ENCODE results near the gene ARMS2.

Gene ARMS2

GRCh38 chr10:122490786-122491680 lies 36.6 kb downstream of the ARMS2 start:
- TF ChIP-seq ZFX (IDR thresholded peaks at IDR 0.05), result no peak
- TF ChIP-seq, protein P1, sequence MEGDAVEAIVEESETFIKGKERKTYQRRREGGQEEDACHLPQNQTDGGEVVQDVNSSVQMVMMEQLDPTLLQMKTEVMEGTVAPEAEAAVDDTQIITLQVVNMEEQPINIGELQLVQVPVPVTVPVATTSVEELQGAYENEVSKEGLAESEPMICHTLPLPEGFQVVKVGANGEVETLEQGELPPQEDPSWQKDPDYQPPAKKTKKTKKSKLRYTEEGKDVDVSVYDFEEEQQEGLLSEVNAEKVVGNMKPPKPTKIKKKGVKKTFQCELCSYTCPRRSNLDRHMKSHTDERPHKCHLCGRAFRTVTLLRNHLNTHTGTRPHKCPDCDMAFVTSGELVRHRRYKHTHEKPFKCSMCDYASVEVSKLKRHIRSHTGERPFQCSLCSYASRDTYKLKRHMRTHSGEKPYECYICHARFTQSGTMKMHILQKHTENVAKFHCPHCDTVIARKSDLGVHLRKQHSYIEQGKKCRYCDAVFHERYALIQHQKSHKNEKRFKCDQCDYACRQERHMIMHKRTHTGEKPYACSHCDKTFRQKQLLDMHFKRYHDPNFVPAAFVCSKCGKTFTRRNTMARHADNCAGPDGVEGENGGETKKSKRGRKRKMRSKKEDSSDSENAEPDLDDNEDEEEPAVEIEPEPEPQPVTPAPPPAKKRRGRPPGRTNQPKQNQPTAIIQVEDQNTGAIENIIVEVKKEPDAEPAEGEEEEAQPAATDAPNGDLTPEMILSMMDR (conservative IDR thresholded peaks at IDR 0.05), result no peak
- H3K27ac ChIP-seq, result no peak overlapping the region

DNA sequence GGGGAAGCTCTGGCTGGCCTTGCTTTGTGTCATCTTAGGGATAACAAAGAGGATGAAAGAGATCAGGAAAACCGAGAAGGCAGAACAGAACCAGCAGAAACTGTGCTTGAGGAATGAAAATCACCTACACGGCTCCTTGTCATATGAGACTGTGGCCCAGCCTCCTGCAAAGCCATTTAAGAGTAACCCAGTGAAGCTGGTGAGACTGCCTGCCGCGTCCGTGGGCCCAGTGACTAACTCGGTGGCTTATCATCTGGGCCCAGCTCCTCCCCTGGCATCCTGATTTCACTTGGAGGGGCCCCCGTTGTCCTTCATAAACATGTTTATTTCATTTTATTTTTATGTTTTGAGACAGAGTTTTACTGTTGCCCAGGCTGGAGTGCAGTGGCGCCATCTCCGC lies 37.6 kb downstream of the ARMS2 start:
- TF ChIP-seq ZFX (IDR thresholded peaks at IDR 0.05), result no peak
- TF ChIP-seq, protein P1 (conservative IDR thresholded peaks at IDR 0.05), result no peak
- H3K27ac ChIP-seq, result no peak overlapping the region

DNA sequence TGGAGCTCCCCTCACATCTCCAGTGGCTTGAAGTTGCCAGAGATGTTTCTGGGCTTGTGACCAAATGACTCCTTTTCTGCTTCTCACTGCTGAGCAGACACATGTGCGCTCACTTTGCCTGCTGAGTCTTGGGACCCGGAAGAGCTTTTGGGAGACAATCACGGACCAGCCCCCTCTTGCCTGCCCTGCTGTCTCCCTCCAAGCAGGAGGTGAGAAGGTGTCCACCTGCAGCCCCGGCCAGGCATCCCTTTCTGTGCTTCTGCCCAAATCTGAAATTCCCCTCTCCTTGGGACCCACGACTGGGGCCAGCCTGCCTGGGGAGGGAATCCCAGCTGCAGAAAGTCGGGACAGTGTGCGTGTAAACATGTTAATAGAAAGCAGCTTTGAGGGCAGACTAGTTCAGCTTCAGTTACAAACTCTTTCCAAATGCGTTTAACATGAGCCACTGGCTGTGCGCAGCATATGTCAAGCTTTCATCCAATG lies 38.6 kb downstream of the ARMS2 start:
- no peak overlapping the region for H3K27ac ChIP-seq
- no peak for TF ChIP-seq ZFX (IDR thresholded peaks at IDR 0.05)
- TF ChIP-seq, protein P1 (conservative IDR thresholded peaks at IDR 0.05), result no peak

DNA sequence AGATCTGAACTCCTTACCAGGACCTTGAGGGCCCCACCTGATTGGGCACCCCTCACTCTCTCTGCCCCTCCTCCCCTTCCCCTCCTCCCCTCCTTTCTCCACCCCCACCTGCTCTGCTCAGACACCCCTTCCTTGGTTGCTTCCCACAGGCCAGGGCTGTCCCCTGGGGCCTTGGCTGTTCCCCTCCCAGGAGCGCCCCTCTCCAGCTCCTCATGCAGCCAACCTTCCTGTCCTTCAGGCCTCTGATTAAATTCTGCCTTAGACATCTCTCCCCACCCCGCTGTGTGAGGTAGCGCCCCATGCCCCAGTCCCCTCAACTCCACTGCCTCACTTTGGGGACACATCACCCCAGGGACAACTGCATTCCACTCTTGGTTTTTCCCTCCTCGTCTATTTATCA lies 39.3 kb downstream of the ARMS2 start:
- no peak overlapping the region for H3K27ac ChIP-seq
- TF ChIP-seq ZFX (IDR thresholded peaks at IDR 0.05), result no peak
- TF ChIP-seq, protein P1 (conservative IDR thresholded peaks at IDR 0.05), result no peak

GRCh38 chr10:122494173-122494820 lies 39.8 kb downstream of the ARMS2 start:
- TF ChIP-seq, protein P1 (conservative IDR thresholded peaks at IDR 0.05), result no peak
- no peak for TF ChIP-seq ZFX (IDR thresholded peaks at IDR 0.05)
- H3K27ac ChIP-seq, result no peak overlapping the region

- no peak overlapping the region for H3K27ac ChIP-seq
Measured at GRCh38 chr10:122494833-122495232, 40.4 kb downstream of the ARMS2 start.

More at GRCh38 chr10:122494833-122495232, 40.4 kb downstream of the ARMS2 start:
- no peak for TF ChIP-seq ZFX (IDR thresholded peaks at IDR 0.05)
- TF ChIP-seq, protein P1 (conservative IDR thresholded peaks at IDR 0.05), result no peak
